ENCODE measurements around the gene RGS9. TPM values are rescaled to one million over a fixed set of nuclear protein-coding genes. Genes with fewer than 3 reads are reported as not detected.
"Not testable (repeated sequence)": the region's sequence is repeated elsewhere in the genome, so short reads cannot be mapped to it uniquely, and the experiment has no call there.

The RGS9 gene
- total RNA-seq, 2 experiments from 2014 or later = 1.6 to 1.8 TPM

- H3K4me3 Mint-ChIP-seq = no peak overlapping the region
- ChIA-PET POLR2A (no interaction called here), CTCF (interaction anchor here (1.4 kb wide), 1 partner anchor 178 kb away, joined by 4 read pairs; no protein-coding TSS in a partner anchor)
- H3K9me3 Mint-ChIP-seq (ENCODE audit: low read depth) = no peaks in the 10 kb centered on the region
- H3K4me1 Mint-ChIP-seq = no peaks in the 10 kb centered on the region
- no peak for DNase-seq
- no peaks in the 10 kb centered on the region for H3K36me3 Mint-ChIP-seq (ENCODE audit: low read depth)
- intact Hi-C loops (cut with DNase I, micrococcal nuclease) = no loop called here
- no peak for ATAC-seq
- peaks cover 6% of the 10 kb centered on the region for H3K27me3 Mint-ChIP-seq
- H3K27ac Mint-ChIP-seq = no peak overlapping the region
Observed at GRCh38 chr17:65115839-65116238, 21.3 kb upstream of the RGS9 start.

GRCh38 chr17:65116515-65116914 is 20.7 kb upstream of the RGS9 start:
- H3K4me3 Mint-ChIP-seq; H3K9me3 Mint-ChIP-seq (ENCODE audit: low read depth); ATAC-seq; POLR2A ChIA-PET; intact Hi-C loops (cut with DNase I, micrococcal nuclease); H3K4me1 Mint-ChIP-seq; H3K27me3 Mint-ChIP-seq; DNase-seq; H3K36me3 Mint-ChIP-seq (ENCODE audit: low read depth); H3K27ac Mint-ChIP-seq: not testable (repeated sequence)
- CTCF ChIA-PET = interaction anchor here (0.8 to 1.4 kb wide), 2 partner anchors 178 to 198 kb away, joined by 4 read pairs; no protein-coding TSS in a partner anchor

- intact Hi-C loops (cut with DNase I, micrococcal nuclease) = no loop called here
- Mint-ChIP-seq H3K27me3 (peaks cover 6% of the 10 kb centered on the region), H3K4me1 (peaks cover 14% of the 10 kb centered on the region), H3K9me3 (ENCODE audit: low read depth) (no peaks in the 10 kb centered on the region), H3K4me3 (no peak overlapping the region), H3K36me3 (ENCODE audit: low read depth) (no peaks in the 10 kb centered on the region), H3K27ac (no peak overlapping the region)
- CTCF ChIA-PET = interaction anchor here (0.7 to 1.4 kb wide), 3 partner anchors 16 to 179 kb away, joined by 3 to 4 read pairs (median 3); no protein-coding TSS in a partner anchor
- POLR2A ChIA-PET = no interaction called here
- no peak for DNase-seq
- ATAC-seq = no peak
Observed at GRCh38 chr17:65117384-65118035, 19.7 kb upstream of the RGS9 start.

GRCh38 chr17:65121368-65121767 is 15.8 kb upstream of the RGS9 start:
- POLR2A ChIA-PET = no interaction called here
- Mint-ChIP-seq H3K27ac (peak overlapping the region; percentile 98), H3K27me3 (peaks cover 4% of the 10 kb centered on the region), H3K4me1 (peaks cover 22% of the 10 kb centered on the region), H3K36me3 (ENCODE audit: low read depth) (no peaks in the 10 kb centered on the region), H3K4me3 (no peak overlapping the region), H3K9me3 (ENCODE audit: low read depth) (no peaks in the 10 kb centered on the region)
- peak; percentile 17 for ATAC-seq
- CTCF ChIA-PET = interaction anchor here (0.6 kb wide), 1 partner anchor 59 kb away, joined by 3 read pairs; no protein-coding TSS in a partner anchor
- DNase-seq = no peak
- intact Hi-C loops (cut with DNase I, micrococcal nuclease) = loop anchor here (1.0 to 5.0 kb wide), 6 partner anchors 60 to 459 kb away; partner anchors contain the start of genes GNA13 (in 1 of the 2) and SMURF2 (in 1 of the 2)

GRCh38 chr17:65121916-65122806 is 15.0 kb upstream of the RGS9 start:
- ATAC-seq (peak; percentile 86), DNase-seq (peak; percentile 82)
- ChIA-PET POLR2A (interaction anchor here (0.6 to 0.8 kb wide), 2 partner anchors 15 to 413 kb away, joined by 3 read pairs; partner anchors contain the start of gene RGS9), CTCF (interaction anchor here (0.6 to 1.8 kb wide), 3 partner anchors 14 to 58 kb away, joined by 3 to 8 read pairs (median 3); no protein-coding TSS in a partner anchor)
- H3K27me3 Mint-ChIP-seq = peaks cover 3% of the 10 kb centered on the region
- H3K9me3 Mint-ChIP-seq (ENCODE audit: low read depth) = no peaks in the 10 kb centered on the region
- H3K4me1 Mint-ChIP-seq = peaks cover 22% of the 10 kb centered on the region
- H3K27ac Mint-ChIP-seq = peak overlapping the region; percentile 98
- intact Hi-C loops (cut with DNase I, micrococcal nuclease) = loop anchor here (1.0 to 5.0 kb wide), 11 partner anchors 15 to 535 kb away; partner anchors contain the start of genes GNA13 (in 1 of the 2), RGS9 (in 1 of the 2) and SMURF2 (in 1 of the 2)
- no peaks in the 10 kb centered on the region for H3K36me3 Mint-ChIP-seq (ENCODE audit: low read depth)
- peak overlapping the region; percentile 70 for H3K4me3 Mint-ChIP-seq

- peak; percentile 69 for ATAC-seq
- Mint-ChIP-seq H3K4me1 (peaks cover 22% of the 10 kb centered on the region), H3K27me3 (peaks cover 6% of the 10 kb centered on the region)
Observed at GRCh38 chr17:65122836-65123756, 14.1 kb upstream of the RGS9 start.

GRCh38 chr17:65123757-65124675 is 13.2 kb upstream of the RGS9 start:
- H3K27me3 Mint-ChIP-seq = peaks cover 8% of the 10 kb centered on the region
- peak overlapping the region; percentile 70 for H3K4me3 Mint-ChIP-seq
- POLR2A ChIA-PET = interaction anchor here (0.6 kb wide), 1 partner anchor 439 kb away, joined by 3 read pairs; no protein-coding TSS in a partner anchor
- CTCF ChIA-PET = interaction anchor here (0.7 to 1.8 kb wide), 5 partner anchors 11 to 164 kb away, joined by 3 to 8 read pairs (median 4); partner anchors contain the start of gene RGS9
- H3K36me3 Mint-ChIP-seq (ENCODE audit: low read depth) = no peaks in the 10 kb centered on the region
- H3K27ac Mint-ChIP-seq = peak overlapping the region; percentile 98
- DNase-seq (no peak), ATAC-seq (no peak)
- H3K4me1 Mint-ChIP-seq = peaks cover 22% of the 10 kb centered on the region
- H3K9me3 Mint-ChIP-seq (ENCODE audit: low read depth) = no peaks in the 10 kb centered on the region
- intact Hi-C loops (cut with DNase I, micrococcal nuclease) = loop anchor here (1.0 to 5.0 kb wide), 13 partner anchors 13 to 533 kb away; partner anchors contain the start of genes GNA13 (in 2 of the 2), RGS9 (in 2 of the 2) and SMURF2 (in 1 of the 2)

More at GRCh38 chr17:65122836-65123756, 14.1 kb upstream of the RGS9 start:
- H3K9me3 Mint-ChIP-seq (ENCODE audit: low read depth) = no peaks in the 10 kb centered on the region
- CTCF ChIA-PET = interaction anchor here (0.6 to 1.8 kb wide), 6 partner anchors 12 to 163 kb away, joined by 3 to 8 read pairs (median 4); partner anchors contain the start of gene RGS9
- H3K27ac Mint-ChIP-seq = peak overlapping the region; percentile 98
- intact Hi-C loops (cut with DNase I, micrococcal nuclease) = loop anchor here (1.0 to 5.0 kb wide), 14 partner anchors 14 to 534 kb away; partner anchors contain the start of genes GNA13 (in 2 of the 2), RGS9 (in 2 of the 2) and SMURF2 (in 1 of the 2)
- H3K4me3 Mint-ChIP-seq = peak overlapping the region; percentile 70
- H3K36me3 Mint-ChIP-seq (ENCODE audit: low read depth) = no peaks in the 10 kb centered on the region
- peak; percentile 89 for DNase-seq
- POLR2A ChIA-PET = interaction anchor here (0.6 to 0.8 kb wide), 2 partner anchors 14 to 414 kb away, joined by 3 read pairs; partner anchors contain the start of gene RGS9

GRCh38 chr17:65130832-65131231 is 6.3 kb upstream of the RGS9 start:
- no peak for DNase-seq
- Mint-ChIP-seq H3K9me3 (ENCODE audit: low read depth) (no peaks in the 10 kb centered on the region), H3K27me3 (peaks cover 12% of the 10 kb centered on the region), H3K27ac (no peak overlapping the region), H3K4me3 (no peak overlapping the region), H3K4me1 (no peaks in the 10 kb centered on the region), H3K36me3 (ENCODE audit: low read depth) (no peaks in the 10 kb centered on the region)
- ChIA-PET POLR2A (interaction anchor here (0.6 kb wide), 1 partner anchor 38 kb away, joined by 3 read pairs; no protein-coding TSS in a partner anchor), CTCF (interaction anchor here (0.9 kb wide), 1 partner anchor 31 kb away, joined by 3 read pairs; no protein-coding TSS in a partner anchor)
- intact Hi-C loops (cut with DNase I, micrococcal nuclease) = no loop called here
- no peak for ATAC-seq

GRCh38 chr17:65131240-65131639 is 5.9 kb upstream of the RGS9 start:
- H3K4me3 Mint-ChIP-seq = no peak overlapping the region
- CTCF ChIA-PET = no interaction called here

More at GRCh38 chr17:65131240-65131639, 5.9 kb upstream of the RGS9 start:
- Mint-ChIP-seq H3K36me3 (ENCODE audit: low read depth) (no peaks in the 10 kb centered on the region), H3K27ac (no peak overlapping the region), H3K27me3 (peaks cover 12% of the 10 kb centered on the region), H3K9me3 (ENCODE audit: low read depth) (no peaks in the 10 kb centered on the region), H3K4me1 (no peaks in the 10 kb centered on the region)
- no peak for ATAC-seq
- no peak for DNase-seq
- POLR2A ChIA-PET = interaction anchor here (0.6 kb wide), 1 partner anchor 38 kb away, joined by 3 read pairs; no protein-coding TSS in a partner anchor
- intact Hi-C loops (cut with DNase I, micrococcal nuclease) = no loop called here
